Measurements from ENCODE around the gene NDUFAF7. TPM values are rescaled to one million over a fixed set of nuclear protein-coding genes. Genes with fewer than 3 reads are reported as not detected.
"Not testable (repeated sequence)": the region's sequence is repeated elsewhere in the genome, so short reads cannot be mapped to it uniquely, and the experiment has no call there.

Gene NDUFAF7
- total RNA-seq, 1 donor from 2014 or later, result 24.2 TPM

DNA sequence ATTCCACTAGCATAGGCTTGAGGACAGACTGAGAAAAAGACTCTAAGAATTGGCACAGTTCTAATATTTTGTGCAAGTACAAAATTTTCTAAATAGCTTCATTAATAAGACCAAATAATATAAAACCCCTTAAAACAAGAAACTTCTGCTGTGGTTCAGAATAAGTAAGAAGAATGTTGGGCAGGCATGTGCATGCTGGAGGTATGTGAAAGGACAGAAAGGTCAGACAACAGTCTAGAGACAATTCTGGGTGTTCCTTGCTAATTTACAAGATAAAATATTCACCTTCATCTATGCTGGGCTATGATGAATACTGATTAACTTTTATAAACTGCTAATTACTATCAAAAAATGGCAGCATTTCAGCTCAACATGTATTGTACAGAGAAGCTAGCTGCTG, 20.2 kb upstream of the NDUFAF7 start:
- DNase-seq (ENCODE audit: low spot score), result no peak
- intact Hi-C loops (cut with DNase I), result no loop called here

DNA sequence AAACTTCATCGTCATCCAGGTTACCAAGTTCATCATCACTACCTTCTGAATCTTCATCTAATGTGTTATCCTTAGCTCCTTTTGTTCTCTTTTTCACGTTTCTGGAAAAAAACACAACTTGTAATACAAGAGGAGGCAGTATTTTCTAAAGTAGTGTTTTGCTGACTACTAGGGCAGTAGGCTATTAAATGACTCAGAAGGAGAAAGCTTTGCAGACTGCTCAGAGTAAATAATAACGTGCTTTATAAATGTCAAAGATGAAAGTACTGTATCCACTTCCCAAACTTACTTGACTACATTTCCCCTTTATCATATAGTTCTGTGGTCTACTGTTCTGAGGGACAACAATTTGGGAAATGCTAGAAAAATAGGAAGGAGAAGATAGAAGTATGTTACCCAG, 19.5 kb upstream of the NDUFAF7 start:
- DNase-seq (ENCODE audit: low spot score), result no peak

DNA sequence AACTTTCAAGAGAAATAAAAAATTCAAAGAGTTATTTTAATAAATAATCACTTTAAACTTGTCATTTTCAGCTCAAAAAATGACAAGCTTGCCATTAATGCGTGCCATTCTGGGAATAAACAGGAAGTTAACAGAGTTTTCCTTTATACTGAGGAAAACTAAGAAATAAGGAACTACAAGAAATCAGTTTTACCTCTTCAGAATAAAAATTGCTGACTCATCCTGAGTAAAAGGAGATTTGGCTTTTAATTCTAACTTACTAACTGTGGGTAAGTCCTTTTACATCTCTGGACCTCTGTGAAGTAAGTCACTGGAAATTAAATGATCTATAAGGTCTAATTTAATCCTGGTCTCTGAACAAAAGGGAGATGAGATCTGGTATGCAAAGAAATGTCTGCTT, 16.2 kb upstream of the NDUFAF7 start:
- intact Hi-C loops (cut with DNase I), result no loop called here

More for the DNA sequence above, 19.5 kb upstream of the NDUFAF7 start:
- intact Hi-C loops (cut with DNase I), result no loop called here

DNA sequence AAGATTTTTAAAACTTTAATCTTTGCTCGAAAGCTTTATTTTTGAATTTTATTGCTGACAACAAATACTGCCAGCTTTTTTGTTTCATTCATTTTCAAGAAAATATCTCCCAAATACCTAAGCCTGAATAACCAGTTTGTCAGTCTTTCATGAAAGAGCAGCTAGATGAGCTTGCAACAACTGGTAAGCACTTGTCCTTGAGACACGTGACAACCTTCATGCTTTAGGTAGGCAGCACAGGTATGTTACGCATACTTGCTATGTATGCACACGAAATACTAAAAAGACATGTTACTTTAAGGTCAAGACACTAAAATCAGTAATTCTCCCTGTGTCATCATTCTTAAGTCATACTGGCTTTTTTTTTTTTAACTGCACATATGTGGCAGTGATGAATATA, 12.4 kb upstream of the NDUFAF7 start:
- intact Hi-C loops (cut with DNase I), result no loop called here

More for the DNA sequence above, 16.2 kb upstream of the NDUFAF7 start:
- no peak for DNase-seq (ENCODE audit: low spot score)

DNA sequence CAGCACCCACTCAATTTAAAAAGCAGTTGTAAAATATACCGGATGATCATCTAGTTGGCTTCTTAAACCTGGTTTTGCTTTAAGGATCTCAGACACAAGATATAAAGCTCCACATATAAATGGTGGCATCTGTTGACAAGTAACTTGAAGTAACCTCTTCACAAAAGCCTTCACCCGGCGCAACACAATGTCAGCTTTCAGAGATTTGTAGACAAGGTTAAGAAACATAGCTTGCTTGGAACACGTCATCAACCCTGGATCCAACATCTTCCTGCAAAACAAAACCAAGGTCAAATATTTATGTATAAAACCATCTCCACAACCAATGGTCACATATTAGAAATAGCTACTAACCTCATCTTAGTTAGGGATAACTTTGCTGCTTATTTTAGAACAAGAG, 8.3 kb upstream of the NDUFAF7 start:
- intact Hi-C loops (cut with DNase I), result no loop called here
- no peak for DNase-seq (ENCODE audit: low spot score)

More for the DNA sequence above, 12.4 kb upstream of the NDUFAF7 start:
- no peak for DNase-seq (ENCODE audit: low spot score)

DNA sequence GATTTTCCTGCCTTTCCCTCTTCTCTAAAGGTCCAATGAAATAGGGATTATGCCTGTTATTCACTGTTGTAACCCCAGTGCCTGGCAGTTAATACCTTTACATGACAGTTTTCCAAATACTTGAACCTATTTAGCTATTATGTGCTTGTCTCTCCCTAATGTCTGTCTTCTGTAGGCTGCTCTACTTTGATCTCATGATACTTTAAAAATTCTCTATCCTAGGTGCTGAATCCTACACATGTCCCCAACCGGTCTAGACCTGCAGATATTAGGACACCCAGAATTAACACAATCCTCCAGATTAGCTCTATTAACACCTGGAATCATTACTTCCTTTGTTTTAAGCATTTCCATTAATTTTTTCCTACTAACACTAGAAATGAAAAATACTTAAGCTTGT, 7.4 kb upstream of the NDUFAF7 start:
- intact Hi-C loops (cut with DNase I), result no loop called here

DNA sequence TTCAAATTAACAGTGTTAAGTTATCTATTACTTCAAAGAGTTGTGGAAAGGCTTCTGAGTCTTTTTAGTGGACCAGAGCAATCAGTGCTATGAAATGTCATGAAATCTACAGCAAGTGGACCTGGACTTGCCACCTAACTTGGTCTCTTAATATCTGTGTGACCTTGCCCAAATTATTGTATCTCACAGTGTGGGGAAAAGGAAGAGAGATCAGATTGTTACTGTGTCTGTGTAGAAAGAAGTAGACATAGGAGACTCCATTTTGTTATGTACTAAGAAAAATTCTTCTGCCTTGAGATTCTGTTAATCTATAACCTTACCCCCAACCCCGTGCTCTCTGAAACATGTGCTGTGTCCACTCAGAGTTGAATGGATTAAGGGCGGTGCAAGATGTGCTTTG, 6.3 kb upstream of the NDUFAF7 start:
- DNase-seq (ENCODE audit: low spot score); intact Hi-C loops (cut with DNase I): not testable (repeated sequence)

More for the DNA sequence above, 7.4 kb upstream of the NDUFAF7 start:
- no peak for DNase-seq (ENCODE audit: low spot score)

DNA sequence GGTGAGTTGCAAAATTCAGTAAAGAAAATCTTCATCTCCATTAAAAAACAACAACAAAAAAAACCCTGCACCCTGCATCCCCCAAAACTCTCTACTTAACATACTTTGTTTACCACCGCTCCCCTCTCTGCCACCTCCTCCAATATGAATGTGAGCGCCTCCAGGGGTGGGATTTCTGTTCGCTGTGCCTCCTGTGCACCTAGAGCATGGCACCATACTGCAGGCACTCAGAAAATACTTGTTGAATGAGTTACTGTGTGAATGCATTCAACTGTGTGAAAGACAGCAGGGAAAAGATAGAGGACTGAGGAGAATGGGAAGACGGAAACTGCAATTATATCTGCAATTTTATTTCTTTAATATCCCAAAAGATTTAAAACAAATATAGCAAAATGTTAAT, 4.6 kb upstream of the NDUFAF7 start:
- intact Hi-C loops (cut with DNase I), result no loop called here
- DNase-seq (ENCODE audit: low spot score), result no peak

DNA sequence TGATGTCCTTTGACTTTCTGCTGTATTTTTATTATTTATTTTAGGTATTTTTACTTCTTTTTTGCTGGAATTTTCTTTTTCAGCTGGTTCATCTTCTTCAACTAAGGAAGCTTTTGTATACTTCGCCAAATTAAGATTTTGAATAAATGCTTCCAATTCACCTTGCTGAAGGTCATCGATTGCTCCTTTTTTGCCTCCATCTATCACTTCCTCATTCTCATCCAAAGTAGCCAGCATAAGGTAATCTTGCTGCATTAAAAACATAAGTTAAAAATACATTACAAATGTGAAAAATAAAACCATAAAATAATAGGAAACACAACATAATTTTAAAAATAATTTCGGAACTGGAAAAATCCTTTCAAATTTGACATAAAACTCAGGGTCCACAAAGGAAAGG, 2.7 kb upstream of the NDUFAF7 start:
- intact Hi-C loops (cut with DNase I), result no loop called here
- no peak for DNase-seq (ENCODE audit: low spot score)

DNA sequence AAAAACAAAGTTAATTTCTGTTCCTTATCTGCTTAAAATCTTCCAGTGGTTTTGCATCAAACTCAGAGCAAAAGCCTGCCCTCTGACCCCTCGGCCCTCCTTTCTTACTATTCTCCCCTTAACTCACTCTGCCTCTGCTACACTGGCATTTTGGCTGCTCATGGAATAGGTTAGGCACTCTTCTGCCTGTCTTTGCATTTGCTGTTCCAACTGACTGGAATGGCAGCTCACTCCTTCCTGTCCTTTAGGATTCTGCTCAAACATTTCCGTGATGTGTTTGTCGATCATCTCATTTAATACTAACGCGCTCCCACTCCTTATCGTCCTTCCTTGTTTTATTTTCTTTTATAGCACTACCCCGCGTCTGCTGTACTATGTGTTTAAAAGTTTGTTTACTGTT, 877 bp upstream of the NDUFAF7 start:
- DNase-seq (ENCODE audit: low spot score), result no peak
- intact Hi-C loops (cut with DNase I), result loop anchor here (5.0 kb wide), 1 partner anchor 148 kb away; the partner anchor contains the start of genes GPATCH11 and HEATR5B

DNA sequence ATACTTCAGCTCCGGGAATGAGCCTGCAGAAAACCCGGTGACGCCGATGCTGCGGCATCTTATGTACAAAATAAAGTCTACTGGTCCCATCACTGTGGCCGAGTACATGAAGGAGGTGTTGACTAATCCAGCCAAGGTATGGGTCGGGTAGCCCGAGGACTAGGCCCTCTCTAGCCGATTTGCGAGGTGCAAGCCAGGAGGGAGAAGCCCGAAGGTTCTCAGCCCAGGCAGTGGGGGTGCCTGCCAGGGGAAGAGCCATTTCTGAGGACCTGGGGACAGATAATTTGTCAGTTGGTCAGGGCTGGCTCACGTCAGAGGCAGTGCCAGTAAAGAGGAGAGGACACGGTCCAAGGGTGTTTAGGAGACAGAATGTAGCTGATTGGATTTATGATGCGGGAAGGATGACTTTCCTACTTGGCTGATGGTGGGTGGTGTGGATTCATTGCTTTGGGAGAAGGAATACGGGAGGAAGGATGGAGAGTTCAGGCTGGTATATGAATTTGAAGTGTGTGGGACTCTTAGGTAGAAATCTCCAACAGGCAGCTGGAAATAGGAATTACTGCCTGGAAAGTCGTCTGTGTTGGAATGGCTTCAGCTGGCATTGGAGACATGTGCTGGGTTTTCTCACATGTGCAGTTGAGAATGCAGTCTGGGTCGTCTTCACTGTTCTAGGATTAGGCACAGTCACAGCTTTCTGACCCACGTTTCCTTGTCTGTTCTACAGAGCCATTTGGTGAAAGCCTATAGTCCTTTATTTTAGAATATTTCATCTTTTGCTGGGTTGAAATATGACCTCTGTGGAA, 874 bp downstream of the NDUFAF7 start:
- intact Hi-C loops (cut with DNase I), result loop anchor here (5.0 kb wide), 1 partner anchor 150 kb away; the partner anchor contains the start of genes GPATCH11 and HEATR5B
- DNase-seq (ENCODE audit: low spot score), result no peak

DNA sequence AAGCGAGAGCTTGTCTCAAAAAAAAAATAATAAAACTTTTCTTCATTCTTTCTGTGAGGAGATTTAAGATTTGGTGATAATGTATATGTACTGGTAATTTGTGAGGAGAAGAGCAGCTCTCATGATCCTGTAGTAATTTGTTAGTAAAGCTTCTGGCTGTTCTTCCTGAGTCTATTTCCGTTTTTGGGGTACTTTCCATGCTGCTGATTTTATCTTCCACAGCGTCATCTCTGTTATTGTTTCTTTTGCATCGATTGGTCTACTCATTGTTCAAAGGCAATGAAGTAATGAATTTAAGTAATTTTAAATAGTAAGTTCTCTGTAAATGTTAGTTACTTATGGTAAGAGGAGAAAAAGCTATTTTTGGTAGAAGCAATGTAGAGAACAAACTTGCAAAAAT, 12.0 kb downstream of the NDUFAF7 start:
- intact Hi-C loops (cut with DNase I), result no loop called here
- no peak for DNase-seq (ENCODE audit: low spot score)

DNA sequence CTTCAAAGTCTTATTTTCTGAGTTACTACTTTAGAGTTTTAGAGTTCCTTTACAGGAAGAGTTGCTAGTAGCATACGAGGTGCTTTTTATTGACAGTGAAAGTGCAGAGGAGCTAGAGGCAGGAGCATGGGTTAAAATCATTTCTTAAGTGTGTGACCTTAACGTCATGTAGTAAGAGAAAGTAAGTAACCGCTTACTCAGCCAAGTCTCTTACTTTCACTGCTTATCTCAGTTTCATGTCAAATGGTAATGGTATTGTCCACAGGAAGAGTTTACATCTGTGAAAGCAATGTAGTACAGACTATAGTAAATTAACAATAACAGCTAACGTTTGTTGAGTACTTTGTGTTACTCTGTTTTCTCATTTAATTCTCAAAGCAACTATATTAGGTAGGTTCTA, 12.6 kb downstream of the NDUFAF7 start:
- intact Hi-C loops (cut with DNase I), result no loop called here
- DNase-seq (ENCODE audit: low spot score), result no peak

DNA sequence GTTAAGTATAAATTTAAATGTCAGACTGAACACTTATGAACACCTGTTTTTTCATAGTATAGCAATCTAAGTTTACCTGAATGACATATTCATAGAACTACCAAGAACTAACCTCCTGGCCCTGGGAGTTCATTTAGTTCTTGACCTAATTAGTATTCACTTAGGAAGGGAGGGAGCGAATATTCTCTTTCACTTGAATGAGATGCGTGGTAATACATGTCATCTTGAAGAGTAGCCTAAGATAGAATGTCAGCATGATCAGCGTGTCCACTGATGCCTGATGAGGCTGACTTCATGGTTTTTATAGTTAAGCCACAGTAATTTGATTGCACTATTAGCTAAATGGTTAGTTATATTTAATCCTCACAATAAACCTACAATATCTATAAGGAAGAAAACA, 13.3 kb downstream of the NDUFAF7 start:
- intact Hi-C loops (cut with DNase I), result no loop called here
- DNase-seq (ENCODE audit: low spot score), result no peak

DNA sequence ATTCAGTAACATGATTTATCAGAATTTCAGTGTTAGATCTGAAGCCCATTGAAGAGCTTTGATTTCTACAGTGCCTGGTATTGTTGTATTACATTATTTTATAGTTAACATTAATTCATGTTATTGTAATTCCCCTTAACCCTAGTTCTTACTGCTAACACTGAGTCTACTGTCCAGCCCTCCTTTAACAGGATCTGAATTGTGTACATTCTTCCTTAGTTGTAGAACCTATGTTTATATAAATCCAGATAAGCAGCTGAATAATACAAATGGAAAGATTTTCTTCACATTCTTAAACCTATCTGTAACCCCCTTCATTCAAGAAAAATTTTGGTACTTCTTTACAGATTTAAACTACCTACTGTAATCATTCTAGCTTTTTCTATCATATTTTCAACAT, 14.7 kb downstream of the NDUFAF7 start:
- DNase-seq (ENCODE audit: low spot score), result no peak
- intact Hi-C loops (cut with DNase I), result no loop called here

DNA sequence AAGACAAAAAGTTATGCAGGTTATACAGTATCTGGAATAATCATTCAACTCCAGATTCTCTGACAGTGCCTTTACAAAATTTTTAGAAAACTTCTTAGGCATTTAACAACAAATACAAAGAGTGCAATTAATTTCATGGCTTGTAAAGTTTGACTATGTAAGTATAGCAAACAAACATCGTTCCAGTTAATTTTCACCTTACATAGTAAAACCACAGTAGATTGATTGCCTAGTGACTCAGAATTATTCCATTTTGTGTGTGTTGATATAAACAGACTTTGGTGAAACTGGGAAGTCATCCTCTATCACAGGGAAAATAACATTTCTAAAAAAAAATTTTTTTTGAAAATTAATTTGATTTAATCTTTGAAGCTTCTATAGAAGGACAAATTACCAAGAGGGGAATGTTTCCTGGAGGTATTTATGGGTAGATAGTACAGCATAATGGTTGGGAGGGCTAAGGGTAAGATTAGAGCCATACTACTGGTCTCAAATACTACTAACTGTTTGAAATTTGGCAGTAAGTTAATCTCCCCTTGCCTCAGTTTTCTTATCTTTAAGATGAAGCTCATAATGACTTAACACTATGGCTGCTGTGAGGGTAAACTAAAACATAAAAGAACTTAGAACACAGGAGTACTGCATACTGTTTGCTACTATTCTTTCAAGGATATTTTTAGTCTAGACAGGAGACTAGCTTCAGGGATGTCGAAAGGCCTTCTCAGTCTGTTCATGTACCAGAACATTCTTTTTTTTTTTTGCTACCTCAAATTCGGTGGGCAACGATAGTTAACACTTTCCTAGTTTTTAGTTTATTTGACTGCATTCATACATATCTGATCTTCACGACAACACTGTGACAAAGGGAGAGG, 19.6 kb downstream of the NDUFAF7 start:
- intact Hi-C loops (cut with DNase I), result no loop called here
- no peak for DNase-seq (ENCODE audit: low spot score)

DNA sequence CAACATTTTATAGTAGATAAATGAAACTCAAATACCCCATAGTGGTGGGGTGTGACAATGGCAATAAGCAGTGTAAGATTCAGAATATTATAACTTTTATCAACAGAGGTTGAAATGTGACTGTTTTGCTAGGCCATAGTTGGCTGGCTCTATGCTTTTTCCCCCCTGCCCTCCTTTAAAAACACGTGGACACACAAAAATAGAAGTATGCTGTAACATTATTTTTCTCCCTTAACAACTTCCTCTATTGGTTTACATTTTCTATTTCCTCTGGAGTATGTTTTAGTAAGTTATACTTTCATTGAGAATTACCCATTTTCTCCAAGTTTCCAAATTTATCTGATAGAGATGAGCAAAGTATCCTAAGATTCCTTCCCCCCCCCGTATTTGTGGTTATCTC, 31.1 kb downstream of the NDUFAF7 start:
- intact Hi-C loops (cut with DNase I), result no loop called here
- no peak for DNase-seq (ENCODE audit: low spot score)

DNA sequence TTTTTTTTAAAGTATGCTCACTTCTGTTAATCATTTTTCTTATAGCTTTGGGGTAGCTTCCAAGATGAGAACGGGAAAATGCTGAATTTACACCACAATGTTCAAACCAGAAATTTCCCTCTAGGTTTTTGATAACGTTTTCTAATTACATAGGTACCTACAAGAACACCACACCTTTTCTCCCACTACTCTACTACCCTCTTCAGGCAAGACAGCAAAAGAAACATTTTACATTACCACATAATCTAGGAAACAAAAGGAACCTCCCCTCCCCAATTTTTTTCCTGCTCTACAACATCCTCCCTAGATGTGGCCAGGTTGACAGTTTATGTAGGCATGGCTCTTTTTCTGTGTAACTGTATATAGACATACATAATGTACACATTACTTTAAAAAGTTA, 32.4 kb downstream of the NDUFAF7 start:
- intact Hi-C loops (cut with DNase I), result no loop called here

DNA sequence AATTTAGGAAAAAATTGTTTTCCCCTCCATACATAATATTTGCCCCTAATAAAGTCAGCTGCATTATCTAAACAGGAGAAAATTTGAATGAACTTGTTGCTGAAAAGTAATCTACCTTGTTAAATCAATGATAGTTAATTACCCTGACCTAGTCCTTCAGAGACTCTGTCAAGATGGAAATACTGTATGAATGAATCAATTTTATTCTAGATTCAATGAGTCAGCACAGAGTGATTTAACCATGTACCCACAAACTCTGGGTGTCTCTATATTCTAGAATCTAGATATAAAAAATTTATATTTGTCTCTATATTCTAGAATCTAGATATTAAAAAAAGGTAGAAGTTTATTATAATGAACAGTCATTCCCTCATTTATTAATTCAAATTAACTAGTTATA, 36.2 kb downstream of the NDUFAF7 start:
- intact Hi-C loops (cut with DNase I), result no loop called here
- DNase-seq (ENCODE audit: low spot score), result no peak

More for the DNA sequence above, 32.4 kb downstream of the NDUFAF7 start:
- no peak for DNase-seq (ENCODE audit: low spot score)

DNA sequence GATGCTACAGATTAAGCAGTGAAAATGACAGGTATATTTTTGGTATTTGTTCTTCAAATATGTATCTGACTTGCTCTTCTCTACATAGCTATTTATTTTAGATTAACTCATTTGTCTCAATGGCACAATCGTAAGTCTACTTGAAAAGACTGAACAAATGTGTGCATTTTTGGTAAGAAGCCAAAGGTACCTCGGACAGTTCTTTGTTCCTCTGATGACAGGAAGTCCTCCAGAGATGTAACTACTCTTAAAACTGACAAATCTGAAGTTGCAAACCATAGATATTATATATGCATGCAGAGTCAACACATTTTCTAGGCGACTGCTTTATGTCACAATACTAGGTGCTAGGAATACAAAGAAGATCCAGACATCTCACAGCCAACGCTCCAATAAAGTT, 36.7 kb downstream of the NDUFAF7 start:
- intact Hi-C loops (cut with DNase I), result no loop called here
- no peak for DNase-seq (ENCODE audit: low spot score)

Data from cardiac septum (tissue), 1 donor.